Large intestine (tissue), 3 donors: ENCODE results near the gene HLA-DQA2. TPM values are rescaled to one million over a fixed set of nuclear protein-coding genes. Genes with fewer than 3 reads are reported as not detected.
"Not testable (repeated sequence)": the region's sequence is repeated elsewhere in the genome, so short reads cannot be mapped to it uniquely, and the experiment has no call there.

Experiments
- DNase-seq, 2 donors: peaks; one replicate each; pipeline versions ENCODE4 v3.0.0 to v3.0.0-alpha.2; 2013
- H3K27ac ChIP-seq: one replicate; pipeline ENCODE4 v1.5.1; 2013; ENCODE audit warnings: low read length
- H3K27me3 ChIP-seq: 2 replicates; pipeline ENCODE4 v1.6.1; 2013; ENCODE audit warnings: low read length; ENCODE audit not compliant: control insufficient read depth, insufficient read depth
- H3K36me3 ChIP-seq: 2 replicates; pipeline ENCODE4 v1.6.1; 2013; ENCODE audit warnings: low read length; ENCODE audit not compliant: control insufficient read depth, insufficient read depth
- H3K4me1 ChIP-seq: one replicate; pipeline ENCODE4 v1.6.1; 2013; ENCODE audit warnings: low read length; ENCODE audit not compliant: control insufficient read depth, insufficient read depth
- H3K4me3 ChIP-seq: one replicate; pipeline ENCODE4 v1.5.1; 2013; ENCODE audit warnings: low read length
- H3K9me3 ChIP-seq: one replicate; pipeline ENCODE4 v1.6.1; 2013; ENCODE audit warnings: mild to moderate bottlenecking, low read depth, low read length, moderate library complexity; ENCODE audit not compliant: control insufficient read depth
- WGBS: methylation state at CpG from one replicate; pipeline ENCODE4 v1.1.5; 2013; ENCODE audit warnings: low lambda C conversion rate; ENCODE audit not compliant: insufficient coverage; 5-methylcytosine and 5-hydroxymethylcytosine counted together
- polyA plus RNA-seq: library from polyadenylated mRNA; unstranded; fragments of 120-200 nt; gene quantifications from one replicate; pipeline ENCODE4 v1.2.1, GENCODE V29; 2013

Gene HLA-DQA2
- polyA plus RNA-seq, 1 donor: 1.8 TPM

- no peak for DNase-seq
- Histone ChIP-seq H3K9me3 (no peaks in the 10 kb centered on the region), H3K27me3 (peaks cover 9% of the 10 kb centered on the region), H3K4me1 (no peaks in the 10 kb centered on the region), H3K4me3 (no peak overlapping the region), H3K27ac (no peak overlapping the region), H3K36me3 (no peaks in the 10 kb centered on the region)
- 100% methylated on average over 1 of the region's 2 CpGs for WGBS
Measured at GRCh38 chr6:32738126-32738525, 3.1 kb upstream of the HLA-DQA2 start.

- no peaks in the 10 kb centered on the region for H3K36me3 ChIP-seq
- no peaks in the 10 kb centered on the region for H3K9me3 ChIP-seq
- H3K27me3 ChIP-seq: peaks cover 7% of the 10 kb centered on the region
- no peaks in the 10 kb centered on the region for H3K4me1 ChIP-seq
- no peak overlapping the region for H3K27ac ChIP-seq
- WGBS: 95% methylated on average over 3 of the region's 3 CpGs
- H3K4me3 ChIP-seq: no peak overlapping the region
- DNase-seq: no peak
Measured at GRCh38 chr6:32742374-32742773, 1.2 kb downstream of the HLA-DQA2 start.

GRCh38 chr6:32744776-32745175, 3.6 kb downstream of the HLA-DQA2 start:
- no peak for DNase-seq
- Histone ChIP-seq H3K27me3 (peaks cover 12% of the 10 kb centered on the region), H3K4me1 (no peaks in the 10 kb centered on the region), H3K4me3 (no peak overlapping the region), H3K27ac (no peak overlapping the region), H3K36me3 (no peaks in the 10 kb centered on the region), H3K9me3 (no peaks in the 10 kb centered on the region)
- WGBS: 33% methylated on average over 3 of the region's 5 CpGs

GRCh38 chr6:32745649-32746048, 4.5 kb downstream of the HLA-DQA2 start:
- not testable (repeated sequence) for H3K36me3 ChIP-seq, H3K4me1 ChIP-seq, H3K27ac ChIP-seq, DNase-seq, H3K4me3 ChIP-seq, H3K9me3 ChIP-seq
- peaks cover 13% of the 10 kb centered on the region for H3K27me3 ChIP-seq
- WGBS: no CpG with 5 or more reads among the region's 1 CpG

- Histone ChIP-seq H3K4me3 (no peak overlapping the region), H3K27ac (no peak overlapping the region), H3K36me3 (no peaks in the 10 kb centered on the region), H3K27me3 (peaks cover 16% of the 10 kb centered on the region), H3K9me3 (no peaks in the 10 kb centered on the region), H3K4me1 (no peaks in the 10 kb centered on the region)
- 61% methylated on average over 3 of the region's 8 CpGs for WGBS
- DNase-seq: no peak
Measured at GRCh38 chr6:32752580-32752979, 11.4 kb downstream of the HLA-DQA2 start.

GRCh38 chr6:32759669-32760068, 18.5 kb downstream of the HLA-DQA2 start:
- DNase-seq: no peak
- Histone ChIP-seq H3K36me3 (no peaks in the 10 kb centered on the region), H3K27me3 (peaks cover 40% of the 10 kb centered on the region), H3K4me1 (no peaks in the 10 kb centered on the region), H3K27ac (no peak overlapping the region), H3K9me3 (peaks cover 8% of the 10 kb centered on the region), H3K4me3 (no peak overlapping the region)
- no CpG with 5 or more reads among the region's 1 CpG for WGBS

- no peaks in the 10 kb centered on the region for H3K36me3 ChIP-seq
- DNase-seq: no peak
- H3K9me3 ChIP-seq: peaks cover 8% of the 10 kb centered on the region
- H3K4me1 ChIP-seq: no peaks in the 10 kb centered on the region
- peaks cover 42% of the 10 kb centered on the region for H3K27me3 ChIP-seq
- no peak overlapping the region for H3K4me3 ChIP-seq
- H3K27ac ChIP-seq: no peak overlapping the region
- WGBS: 79% methylated on average over 4 of the region's 16 CpGs
Measured at GRCh38 chr6:32761072-32761471, 19.9 kb downstream of the HLA-DQA2 start.

GRCh38 chr6:32761548-32761947, 20.4 kb downstream of the HLA-DQA2 start:
- no peaks in the 10 kb centered on the region for H3K36me3 ChIP-seq
- H3K27me3 ChIP-seq: peaks cover 42% of the 10 kb centered on the region
- H3K4me1 ChIP-seq: no peaks in the 10 kb centered on the region
- peaks cover 8% of the 10 kb centered on the region for H3K9me3 ChIP-seq
- no peak for DNase-seq
- no peak overlapping the region for H3K4me3 ChIP-seq
- H3K27ac ChIP-seq: no peak overlapping the region
- no CpG with 5 or more reads among the region's 40 CpGs for WGBS

GRCh38 chr6:32763421-32763820, 22.2 kb downstream of the HLA-DQA2 start, which contains the start of gene HLA-DQB2:
Gene HLA-DQB2 (minus strand): TSS chr6:32763532. CDS start chr6:32763470, 62 bp downstream.
- DNase-seq: no peak
- Histone ChIP-seq H3K9me3 (peaks cover 8% of the 10 kb centered on the region), H3K4me3 (no peak within 1 kb of the TSS), H3K4me1 (no peaks in the 10 kb centered on the region), H3K27ac (no peak within 1 kb of the TSS), H3K27me3 (peaks cover 47% of the 10 kb centered on the region), H3K36me3 (no peaks in the 10 kb centered on the region)
- whole genome bisulfite sequencing: 100% methylated on average over 1 of the region's 4 CpGs

- peaks cover 8% of the 10 kb centered on the region for H3K9me3 ChIP-seq
- no peaks in the 10 kb centered on the region for H3K4me1 ChIP-seq
- no CpG with 5 or more reads among the region's 1 CpG for WGBS
- no peak overlapping the region for H3K4me3 ChIP-seq
- H3K27me3 ChIP-seq: peaks cover 44% of the 10 kb centered on the region
- no peak overlapping the region for H3K27ac ChIP-seq
- no peaks in the 10 kb centered on the region for H3K36me3 ChIP-seq
- DNase-seq: no peak
Measured at GRCh38 chr6:32764048-32764447, 22.9 kb downstream of the HLA-DQA2 start.

GRCh38 chr6:32772656-32773055, 31.5 kb downstream of the HLA-DQA2 start:
- H3K4me1 ChIP-seq: no peaks in the 10 kb centered on the region
- no CpG with 5 or more reads among the region's 1 CpG for WGBS
- H3K9me3 ChIP-seq: no peaks in the 10 kb centered on the region
- H3K27ac ChIP-seq: no peak overlapping the region
- DNase-seq: no peak
- no peak overlapping the region for H3K4me3 ChIP-seq
- peaks cover 9% of the 10 kb centered on the region for H3K27me3 ChIP-seq
- no peaks in the 10 kb centered on the region for H3K36me3 ChIP-seq
